HS-27A (cell line): ENCODE data around the gene CAB39L.

ENCODE experiments used
- DNase-seq: peaks from one replicate; pipeline ENCODE4 v3.0.0-alpha.2; 2012; ENCODE audit warnings: low read depth, missing footprints

Gene CAB39L

DNA sequence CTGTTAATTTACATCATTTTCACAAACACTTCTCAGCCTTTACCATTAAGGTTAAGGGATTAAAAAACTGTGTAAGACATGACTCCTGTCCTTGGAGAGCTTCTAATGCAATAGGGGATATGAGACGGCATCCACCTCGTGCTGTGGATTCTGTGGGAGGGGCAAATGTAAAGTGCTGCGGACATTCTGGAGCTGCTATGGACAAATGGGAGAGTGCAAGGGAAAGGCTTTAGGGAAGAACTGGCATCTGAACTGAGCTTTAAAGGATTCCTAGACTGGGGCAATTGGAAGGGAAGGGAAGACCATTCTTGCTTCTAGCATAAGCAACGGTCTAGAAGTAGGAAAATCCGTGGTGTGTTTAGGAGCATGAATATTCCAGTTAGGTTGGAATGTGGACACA lies 164.8 kb downstream of the CAB39L start:
- DNase-seq = no peak

DNA sequence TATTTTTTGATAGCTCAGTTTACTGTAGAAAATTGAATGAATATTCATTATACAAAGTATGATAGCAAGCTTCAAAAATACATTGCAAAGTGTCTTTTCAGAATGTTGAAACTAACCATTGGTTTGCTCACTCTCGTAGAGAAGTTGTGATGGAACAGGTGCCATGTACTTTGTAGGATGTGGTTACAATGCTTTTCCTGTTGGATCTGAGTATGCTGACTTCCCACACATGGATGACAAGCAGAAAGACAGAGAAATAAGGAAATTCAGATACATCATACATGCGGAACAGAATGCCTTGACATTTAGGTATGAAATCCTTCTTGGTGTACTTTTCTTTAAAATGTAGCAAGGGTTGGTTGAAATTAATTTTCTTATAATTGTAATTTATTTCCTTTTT lies 165.7 kb downstream of the CAB39L start:
- no peak for DNase-seq

GRCh38 chr13:49272296-49272695 lies 171.6 kb downstream of the CAB39L start:
- no peak for DNase-seq

GRCh38 chr13:49271264-49271663 lies 172.6 kb downstream of the CAB39L start:
- no peak for DNase-seq

DNA sequence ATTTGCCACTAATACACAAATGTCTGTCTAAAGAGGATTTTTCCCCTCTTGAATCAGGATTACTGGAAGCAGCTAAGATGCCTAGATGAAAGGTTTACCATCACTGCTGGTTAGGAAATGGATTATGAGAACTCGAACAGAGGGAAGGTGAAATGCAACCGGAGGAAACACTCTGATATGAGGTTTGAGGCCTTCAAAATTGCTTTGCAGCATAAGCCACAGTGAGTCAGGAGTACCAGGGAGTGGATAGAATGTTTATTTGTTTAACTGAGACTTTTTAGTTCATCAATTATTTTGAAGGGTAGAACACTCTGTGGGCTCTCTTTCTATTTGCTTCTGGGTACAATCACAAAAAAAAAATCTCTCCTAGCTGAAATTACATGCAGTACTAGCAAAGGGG lies 178.0 kb downstream of the CAB39L start:
- no peak for DNase-seq

DNA sequence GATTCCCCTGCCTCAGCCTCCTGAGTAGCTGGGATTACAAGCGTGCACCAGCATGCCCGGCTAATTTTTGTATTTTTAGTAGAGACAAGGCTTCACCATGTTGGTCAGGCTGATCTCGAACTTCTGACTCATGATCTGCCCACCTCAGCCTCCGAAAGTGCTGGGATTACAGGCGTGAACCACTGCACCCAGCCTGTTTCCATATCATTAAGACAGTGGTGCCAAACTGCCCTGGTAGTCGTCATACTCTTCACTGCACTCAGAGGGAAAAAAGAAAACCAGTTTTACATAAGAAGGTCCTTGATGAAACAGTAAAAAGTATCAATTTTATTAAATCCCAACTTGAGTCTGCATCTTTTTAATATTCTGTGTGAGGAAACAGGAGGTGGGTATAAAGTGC lies 181.2 kb downstream of the CAB39L start:
- DNase-seq = no peak

DNA sequence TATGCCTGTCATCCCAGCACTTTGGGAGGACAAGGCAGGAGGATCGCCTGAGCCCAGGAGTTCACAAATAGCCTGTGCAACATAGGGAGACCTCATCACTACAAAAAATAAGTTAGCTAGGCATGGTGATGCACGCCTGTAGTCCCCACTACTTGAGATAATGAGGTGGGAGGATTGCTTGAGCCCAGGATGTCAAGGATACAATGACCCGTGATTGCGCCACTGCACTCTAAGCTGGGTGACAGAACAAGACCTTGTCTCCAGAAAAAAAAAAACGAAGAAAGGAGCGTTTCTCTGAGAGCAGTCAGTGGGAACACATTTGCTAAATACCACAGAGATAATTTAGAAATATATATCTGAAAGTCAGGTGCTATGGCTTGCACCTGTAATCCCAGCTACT lies 184.3 kb downstream of the CAB39L start:
- DNase-seq = no peak
